ENCODE data around the gene DGCR6. TPM values are rescaled to one million over a fixed set of nuclear protein-coding genes. Genes with fewer than 3 reads are reported as not detected.
"Not testable (repeated sequence)": the region's sequence is repeated elsewhere in the genome, so short reads cannot be mapped to it uniquely, and the experiment has no call there.

The DGCR6 gene
- total and polyA plus RNA-seq, 4 donors = 1.3 to 5.9 (median 3.9) TPM

GRCh38 chr22:18950141-18950540 lies 44.0 kb downstream of the DGCR6 start:
- Histone ChIP-seq H3K4me3 (no peak overlapping the region), H3K9ac (ENCODE audit: insufficient read depth in 1 of 2, low read length in 2 of 2) (no peak overlapping the region), H3K36me3 (ENCODE audit: control insufficient read depth in 4 of 4, insufficient read depth in 4 of 4, low read length in 4 of 4) (no peaks in the 10 kb centered on the region), H3K4me1 (ENCODE audit: control insufficient read depth in 5 of 5, insufficient read depth in 5 of 5, low read length in 5 of 5) (peaks cover 0 to 4% (median 0%) of the 10 kb centered on the region in 5 donors), H3K27me3 (ENCODE audit: control insufficient read depth in 3 of 3, insufficient read depth in 3 of 3, low read length in 2 of 3) (peaks cover 0 to 3% (median 0%) of the 10 kb centered on the region in 3 donors), H3K9me3 (ENCODE audit: control insufficient read depth in 4 of 4, insufficient read depth in 3 of 4, low read length in 3 of 4) (peaks cover 0 to 2% (median 0%) of the 10 kb centered on the region in 4 donors), H3K27ac (ENCODE audit: low read depth in 1 of 2, low read length in 1 of 2) (no peak overlapping the region)
- WGBS, 2 donors = 84 to 94% methylated on average over 5 of the region's 5 CpGs
- TF ChIP-seq CTCF (IDR thresholded peaks at IDR 0.05; ENCODE audit: control extremely low read depth, extremely low read depth) = no peak
- ATAC-seq (ENCODE audit: insufficient read depth, low FRiP score) (no peak), DNase-seq (no peak)

GRCh38 chr22:18952022-18952421 lies 45.9 kb downstream of the DGCR6 start:
- WGBS, 2 donors = 67 to 85% methylated on average over 5 to 6 of the region's 6 CpGs
- Histone ChIP-seq H3K9me3 (ENCODE audit: control insufficient read depth in 4 of 4, insufficient read depth in 3 of 4, low read length in 3 of 4) (peaks cover 0 to 2% (median 0%) of the 10 kb centered on the region in 4 donors), H3K36me3 (ENCODE audit: control insufficient read depth in 4 of 4, insufficient read depth in 4 of 4, low read length in 4 of 4) (no peaks in the 10 kb centered on the region), H3K4me3 (no peak overlapping the region), H3K27ac (ENCODE audit: low read depth in 1 of 2, low read length in 1 of 2) (no peak overlapping the region), H3K9ac (ENCODE audit: insufficient read depth in 1 of 2, low read length in 2 of 2) (no peak overlapping the region), H3K4me1 (ENCODE audit: control insufficient read depth in 5 of 5, insufficient read depth in 5 of 5, low read length in 5 of 5) (peaks cover 0 to 4% (median 0%) of the 10 kb centered on the region in 5 donors), H3K27me3 (ENCODE audit: control insufficient read depth in 3 of 3, insufficient read depth in 3 of 3, low read length in 2 of 3) (peaks cover 0 to 3% (median 0%) of the 10 kb centered on the region in 3 donors)
- TF ChIP-seq CTCF (IDR thresholded peaks at IDR 0.05; ENCODE audit: control extremely low read depth, extremely low read depth) = no peak
- ATAC-seq (ENCODE audit: insufficient read depth, low FRiP score) = no peak
- DNase-seq = no peak

- WGBS, 2 donors = 60 to 62% methylated on average over 7 to 14 of the region's 14 CpGs
- not testable (repeated sequence) for H3K4me3 ChIP-seq; H3K4me1 ChIP-seq (ENCODE audit: control insufficient read depth in 5 of 5, insufficient read depth in 5 of 5, low read length in 5 of 5); H3K9me3 ChIP-seq (ENCODE audit: control insufficient read depth in 4 of 4, insufficient read depth in 3 of 4, low read length in 3 of 4); H3K9ac ChIP-seq (ENCODE audit: insufficient read depth in 1 of 2, low read length in 2 of 2); H3K27ac ChIP-seq (ENCODE audit: low read depth in 1 of 2, low read length in 1 of 2); ATAC-seq (ENCODE audit: insufficient read depth, low FRiP score); DNase-seq; H3K36me3 ChIP-seq (ENCODE audit: control insufficient read depth in 4 of 4, insufficient read depth in 4 of 4, low read length in 4 of 4); H3K27me3 ChIP-seq (ENCODE audit: control insufficient read depth in 3 of 3, insufficient read depth in 3 of 3, low read length in 2 of 3)
Observed at GRCh38 chr22:18953128-18953527, 47.0 kb downstream of the DGCR6 start.

DNA sequence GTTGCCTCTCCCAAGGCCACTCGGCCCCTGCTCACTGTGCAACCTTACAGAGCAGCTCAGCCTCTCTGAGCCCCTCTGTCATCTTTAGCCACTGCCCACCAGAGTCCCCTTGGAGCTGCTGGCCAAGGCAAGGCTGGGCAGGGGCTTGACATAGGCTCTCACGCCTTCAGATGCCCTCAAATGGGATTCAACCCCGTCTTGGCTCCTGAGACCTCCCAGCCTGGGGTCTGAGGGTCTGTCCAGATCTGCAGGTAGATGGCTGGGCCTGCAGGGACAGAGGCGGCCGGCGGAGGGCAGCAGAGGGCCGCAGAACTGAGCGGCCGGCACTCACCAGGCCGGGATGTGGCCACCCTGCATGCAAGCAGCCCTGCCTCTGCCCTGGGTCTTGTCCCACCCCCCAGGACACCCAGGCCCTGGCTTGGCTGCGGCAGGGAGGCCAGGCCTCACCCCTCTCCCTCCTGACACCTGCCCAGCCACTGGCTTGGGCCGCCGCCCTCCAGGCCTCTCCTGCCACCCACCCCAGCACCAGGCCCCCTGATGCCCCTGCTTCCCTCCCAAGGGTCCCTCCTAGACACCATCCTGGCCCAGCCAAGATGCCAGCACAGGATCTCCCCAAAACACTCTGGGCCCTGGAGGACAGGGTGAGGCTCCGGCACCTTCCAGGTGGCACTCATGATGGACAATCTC lies 48.3 kb downstream of the DGCR6 start:
- H3K4me3 ChIP-seq; H3K9me3 ChIP-seq (ENCODE audit: control insufficient read depth in 4 of 4, insufficient read depth in 3 of 4, low read length in 3 of 4); H3K27me3 ChIP-seq (ENCODE audit: control insufficient read depth in 3 of 3, insufficient read depth in 3 of 3, low read length in 2 of 3); H3K27ac ChIP-seq (ENCODE audit: low read depth in 1 of 2, low read length in 1 of 2); H3K9ac ChIP-seq (ENCODE audit: insufficient read depth in 1 of 2, low read length in 2 of 2); H3K4me1 ChIP-seq (ENCODE audit: control insufficient read depth in 5 of 5, insufficient read depth in 5 of 5, low read length in 5 of 5); H3K36me3 ChIP-seq (ENCODE audit: control insufficient read depth in 4 of 4, insufficient read depth in 4 of 4, low read length in 4 of 4): not testable (repeated sequence)
- DNase-seq = peak; percentile 61 to 81 (median 62)
- peak; percentile 73 for TF ChIP-seq CTCF (IDR thresholded peaks at IDR 0.05; ENCODE audit: control extremely low read depth, extremely low read depth)
- peak; percentile 81 for ATAC-seq (ENCODE audit: insufficient read depth, low FRiP score)
- 12 to 25% methylated on average over 12 to 14 of the region's 14 CpGs for WGBS, 2 donors
